ENCODE data around the gene RFT1. TPM values are rescaled to one million over a fixed set of nuclear protein-coding genes. Genes with fewer than 3 reads are reported as not detected.

Gene RFT1
- total and polyA plus RNA-seq, 2 of the 13 experiments (the other 11 are each of a cell fraction or from before 2014, with no cell fraction given) = 23.2 to 37.0 TPM

- H3K9me3 ChIP-seq (ENCODE audit: low read length) = no peaks in the 10 kb centered on the region
- no peak for ATAC-seq
- H3K4me3 ChIP-seq (replicated peaks in 1 of 3; ENCODE audit: insufficient read depth in 1 of 3, low read depth in 2 of 3, low read length in 3 of 3) = no peak overlapping the region
- no peak for TF ChIP-seq RAD51 (IDR thresholded peaks at IDR 0.05; ENCODE audit: borderline replicate concordance)
- no peak for TF ChIP-seq ZNF468 (CRISPR knock-in tag; IDR thresholded peaks at IDR 0.05)
- no peak for TF ChIP-seq FOSL1 (CRISPR knock-in tag; IDR thresholded peaks at IDR 0.05; ENCODE audit: borderline replicate concordance)
- no peak for TF ChIP-seq ZNF768 (CRISPR knock-in tag; IDR thresholded peaks at IDR 0.05)
- no peak for TF ChIP-seq PITX1 (CRISPR knock-in tag; IDR thresholded peaks at IDR 0.05)
- POLR2A ChIA-PET = interaction anchor here (1.0 to 2.6 kb wide), 3 partner anchors 10 to 20 kb away, joined by 3 to 13 read pairs (median 3); no protein-coding TSS in a partner anchor
- H3K36me3 ChIP-seq (replicated peaks in 1 of 2; ENCODE audit: control insufficient read depth in 1 of 2, insufficient read depth in 2 of 2, low read length in 2 of 2) = no peaks in the 10 kb centered on the region
- H4K20me1 ChIP-seq (ENCODE audit: insufficient read depth, low read length) = no peaks in the 10 kb centered on the region
- no peak for DNase-seq (ENCODE audit: low spot score)
- no peaks in the 10 kb centered on the region for H3K79me2 ChIP-seq (ENCODE audit: insufficient read depth, low read length)
- 39% methylated on average over 11 of the region's 13 CpGs for WGBS (ENCODE audit: low lambda C conversion rate)
- no peak overlapping the region for H3K4me2 ChIP-seq (ENCODE audit: low read depth, low read length)
- FAIRE-seq = no peak
- in situ Hi-C loops (cut with HindIII; ENCODE audit: extremely low pct_ligation_motif_present, low pct_unique_long_range_greater_than_20kb) (no loop called here), intact Hi-C loops (cut with micrococcal nuclease; ENCODE audit: unreplicated experiment) (no loop called here)
- CTCF ChIA-PET (ENCODE audit: low intra/inter-chr PET ratio, low total read pairs) = no interaction called here
- H3K4me1 ChIP-seq (ENCODE audit: insufficient read depth, low read length) = peaks cover 60% of the 10 kb centered on the region
- no peak overlapping the region for H2AFZ ChIP-seq (ENCODE audit: low read length)
- H3K27me3 ChIP-seq (ENCODE audit: control insufficient read depth in 1 of 2, insufficient read depth in 2 of 2, low read length in 2 of 2) = peaks cover 2 to 56% of the 10 kb centered on the region in 2 experiments; a peak in 4 of 5 replicates
- H3K9ac ChIP-seq (ENCODE audit: insufficient read depth, low read depth, low read length) = no peak overlapping the region
- no TSS peak for BruUV-seq (replicated peaks)
- H3K27ac ChIP-seq (ENCODE audit: extremely low read length, insufficient read depth, low read length) = no peak overlapping the region
These were observed 18.9 kb upstream of the RFT1 start for GRCh38 chr3:53149006-53149690.

- FAIRE-seq (no peak), ATAC-seq (no peak), DNase-seq (ENCODE audit: low spot score) (no peak)
- intact Hi-C loops (cut with micrococcal nuclease; ENCODE audit: unreplicated experiment) = no loop called here
- Histone ChIP-seq H3K27ac (ENCODE audit: extremely low read length, insufficient read depth, low read length) (no peak overlapping the region), H3K9me3 (ENCODE audit: low read length) (no peaks in the 10 kb centered on the region), H2AFZ (ENCODE audit: low read length) (no peak overlapping the region), H3K4me2 (ENCODE audit: low read depth, low read length) (no peak overlapping the region), H3K79me2 (ENCODE audit: insufficient read depth, low read length) (no peaks in the 10 kb centered on the region), H4K20me1 (ENCODE audit: insufficient read depth, low read length) (no peaks in the 10 kb centered on the region), H3K36me3 (replicated peaks in 1 of 2; ENCODE audit: control insufficient read depth in 1 of 2, insufficient read depth in 2 of 2, low read length in 2 of 2) (no peaks in the 10 kb centered on the region), H3K4me3 (replicated peaks in 1 of 3; ENCODE audit: insufficient read depth in 1 of 3, low read depth in 2 of 3, low read length in 3 of 3) (no peak overlapping the region), H3K9ac (ENCODE audit: insufficient read depth, low read depth, low read length) (no peak overlapping the region), H3K4me1 (ENCODE audit: insufficient read depth, low read length) (peaks cover 52% of the 10 kb centered on the region), H3K27me3 (ENCODE audit: control insufficient read depth in 1 of 2, insufficient read depth in 2 of 2, low read length in 2 of 2) (peaks cover 2 to 60% of the 10 kb centered on the region in 2 experiments; a peak in 4 of 5 replicates)
- CTCF ChIA-PET (ENCODE audit: low intra/inter-chr PET ratio, low total read pairs) = no interaction called here
- BruUV-seq (replicated peaks) = no TSS peak
- WGBS (ENCODE audit: low lambda C conversion rate) = no CpG with 5 or more reads among the region's 2 CpGs
- in situ Hi-C loops (cut with HindIII; ENCODE audit: extremely low pct_ligation_motif_present, low pct_unique_long_range_greater_than_20kb) = no loop called here
- POLR2A ChIA-PET = interaction anchor here (1.0 kb wide), 1 partner anchor 11 kb away, joined by 3 read pairs; no protein-coding TSS in a partner anchor
- TF ChIP-seq IRF1 (CRISPR knock-in tag; IDR thresholded peaks at IDR 0.05; ENCODE audit: low read depth) (no peak), ZNF17 (CRISPR knock-in tag; IDR thresholded peaks at IDR 0.05) (no peak), SYNCRIP (IDR thresholded peaks at IDR 0.05; ENCODE audit: insufficient read depth, low read depth, low read length) (no peak), SMARCC2 (IDR thresholded peaks at IDR 0.05) (no peak), ZNF75D (CRISPR knock-in tag; IDR thresholded peaks at IDR 0.05; ENCODE audit: borderline replicate concordance) (no peak), PHF20 (CRISPR knock-in tag; IDR thresholded peaks at IDR 0.05) (no peak), TCF12 (IDR thresholded peaks at IDR 0.05) (no peak), TCF12 (CRISPR knock-in tag; IDR thresholded peaks at IDR 0.05) (no peak), PRMT3 (CRISPR knock-in tag; IDR thresholded peaks at IDR 0.05; ENCODE audit: borderline replicate concordance, low read depth) (no peak), ZMYM2 (CRISPR knock-in tag; IDR thresholded peaks at IDR 0.05) (no peak), NCOA5 (CRISPR knock-in tag; IDR thresholded peaks at IDR 0.05) (no peak), ZNF563 (CRISPR knock-in tag; IDR thresholded peaks at IDR 0.05) (no peak), ZNF225 (CRISPR knock-in tag; IDR thresholded peaks at IDR 0.05) (no peak), THAP8 (CRISPR knock-in tag; IDR thresholded peaks at IDR 0.05; ENCODE audit: borderline replicate concordance) (no peak)
These were observed 17.7 kb upstream of the RFT1 start for GRCh38 chr3:53147903-53148400.
